Measurements from ENCODE around the gene MUC22. TPM values are rescaled to one million over a fixed set of nuclear protein-coding genes. Genes with fewer than 3 reads are reported as not detected.
"Not testable (repeated sequence)": the region's sequence is repeated elsewhere in the genome, so short reads cannot be mapped to it uniquely, and the experiment has no call there.

MUC22 gene
- total RNA-seq, 1 donor from 2014 or later, result not detected

- no peak for DNase-seq (ENCODE audit: low spot score in 2 of 2)
- no peaks in the 10 kb centered on the region for H3K27me3 ChIP-seq
- H3K9me3 ChIP-seq, result no peaks in the 10 kb centered on the region
- H3K4me3 ChIP-seq, result no peak overlapping the region
- H3K27ac ChIP-seq, result no peak overlapping the region
- H3K36me3 ChIP-seq, result no peaks in the 10 kb centered on the region
- intact Hi-C loops (cut with DNase I), result no loop called here
- no peaks in the 10 kb centered on the region for H3K4me1 ChIP-seq
- TF ChIP-seq, protein P1, sequence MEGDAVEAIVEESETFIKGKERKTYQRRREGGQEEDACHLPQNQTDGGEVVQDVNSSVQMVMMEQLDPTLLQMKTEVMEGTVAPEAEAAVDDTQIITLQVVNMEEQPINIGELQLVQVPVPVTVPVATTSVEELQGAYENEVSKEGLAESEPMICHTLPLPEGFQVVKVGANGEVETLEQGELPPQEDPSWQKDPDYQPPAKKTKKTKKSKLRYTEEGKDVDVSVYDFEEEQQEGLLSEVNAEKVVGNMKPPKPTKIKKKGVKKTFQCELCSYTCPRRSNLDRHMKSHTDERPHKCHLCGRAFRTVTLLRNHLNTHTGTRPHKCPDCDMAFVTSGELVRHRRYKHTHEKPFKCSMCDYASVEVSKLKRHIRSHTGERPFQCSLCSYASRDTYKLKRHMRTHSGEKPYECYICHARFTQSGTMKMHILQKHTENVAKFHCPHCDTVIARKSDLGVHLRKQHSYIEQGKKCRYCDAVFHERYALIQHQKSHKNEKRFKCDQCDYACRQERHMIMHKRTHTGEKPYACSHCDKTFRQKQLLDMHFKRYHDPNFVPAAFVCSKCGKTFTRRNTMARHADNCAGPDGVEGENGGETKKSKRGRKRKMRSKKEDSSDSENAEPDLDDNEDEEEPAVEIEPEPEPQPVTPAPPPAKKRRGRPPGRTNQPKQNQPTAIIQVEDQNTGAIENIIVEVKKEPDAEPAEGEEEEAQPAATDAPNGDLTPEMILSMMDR (IDR thresholded peaks at IDR 0.05), result no peak
Observed at GRCh38 chr6:31007694-31008093, 2.6 kb upstream of the MUC22 start.

DNA sequence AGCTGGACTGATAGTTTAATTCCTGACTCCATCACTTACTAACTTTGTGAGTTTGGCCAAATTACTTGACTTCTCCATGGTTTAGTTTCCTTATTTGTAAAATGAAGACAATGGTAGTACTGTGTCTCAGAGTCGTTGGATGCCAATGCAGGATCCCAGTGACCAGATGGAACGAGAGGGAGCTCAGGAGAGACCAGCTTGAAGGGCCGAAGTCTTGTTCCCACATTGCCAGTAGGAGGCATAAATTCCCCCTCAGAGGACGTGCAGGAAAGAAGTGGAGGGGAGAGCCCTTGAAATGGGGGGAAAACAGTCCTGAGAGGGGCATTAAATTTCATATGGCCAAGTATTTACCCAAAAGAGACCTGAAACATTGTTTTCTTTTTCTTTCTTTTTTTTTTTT lies 2.1 kb upstream of the MUC22 start:
- no peaks in the 10 kb centered on the region for H3K4me1 ChIP-seq
- TF ChIP-seq, protein P1 (IDR thresholded peaks at IDR 0.05), result no peak
- no peaks in the 10 kb centered on the region for H3K36me3 ChIP-seq
- no peaks in the 10 kb centered on the region for H3K9me3 ChIP-seq
- DNase-seq (ENCODE audit: low spot score in 2 of 2), result no peak
- H3K4me3 ChIP-seq, result no peak overlapping the region
- no peak overlapping the region for H3K27ac ChIP-seq
- intact Hi-C loops (cut with DNase I), result no loop called here
- no peaks in the 10 kb centered on the region for H3K27me3 ChIP-seq

GRCh38 chr6:31009731-31010130 lies 543 bp upstream of the MUC22 start:
- TF ChIP-seq, protein P1 (IDR thresholded peaks at IDR 0.05), result no peak
- DNase-seq (ENCODE audit: low spot score in 2 of 2), result no peak
- Histone ChIP-seq H3K4me1 (no peaks in the 10 kb centered on the region), H3K36me3 (no peaks in the 10 kb centered on the region), H3K27me3 (no peaks in the 10 kb centered on the region), H3K9me3 (no peaks in the 10 kb centered on the region), H3K4me3 (no peak overlapping the region), H3K27ac (no peak overlapping the region)
- intact Hi-C loops (cut with DNase I), result no loop called here

- DNase-seq (ENCODE audit: low spot score in 2 of 2), result no peak
- intact Hi-C loops (cut with DNase I), result no loop called here
Observed at GRCh38 chr6:31011153-31011552, 879 bp downstream of the MUC22 start.

GRCh38 chr6:31016659-31017299 lies 6.5 kb downstream of the MUC22 start:
- no peak for DNase-seq (ENCODE audit: low spot score in 2 of 2)
- Histone ChIP-seq H3K4me3 (no peak overlapping the region), H3K9me3 (no peaks in the 10 kb centered on the region), H3K27ac (no peak overlapping the region), H3K36me3 (no peaks in the 10 kb centered on the region), H3K27me3 (no peaks in the 10 kb centered on the region), H3K4me1 (no peaks in the 10 kb centered on the region)
- TF ChIP-seq, protein P1 (IDR thresholded peaks at IDR 0.05), result no peak
- intact Hi-C loops (cut with DNase I), result no loop called here

More at GRCh38 chr6:31011153-31011552, 879 bp downstream of the MUC22 start:
- TF ChIP-seq, protein P1 (IDR thresholded peaks at IDR 0.05), result no peak
- Histone ChIP-seq H3K4me3 (no peak overlapping the region), H3K36me3 (no peaks in the 10 kb centered on the region), H3K27ac (no peak overlapping the region), H3K9me3 (no peaks in the 10 kb centered on the region), H3K27me3 (no peaks in the 10 kb centered on the region), H3K4me1 (no peaks in the 10 kb centered on the region)

GRCh38 chr6:31017436-31017835 lies 7.2 kb downstream of the MUC22 start:
- H3K27me3 ChIP-seq; intact Hi-C loops (cut with DNase I); DNase-seq (ENCODE audit: low spot score in 2 of 2): not testable (repeated sequence)

More at GRCh38 chr6:31017436-31017835, 7.2 kb downstream of the MUC22 start:
- not testable (repeated sequence) for H3K4me3 ChIP-seq, H3K27ac ChIP-seq, H3K9me3 ChIP-seq, H3K36me3 ChIP-seq, H3K4me1 ChIP-seq
